Upper lobe of left lung (tissue), 6 donors: ENCODE results near the gene LYST. TPM values are rescaled to one million over a fixed set of nuclear protein-coding genes. Genes with fewer than 3 reads are reported as not detected.

ENCODE experiments used
- ATAC-seq, 2 donors: fragments of 200-7000 bp; cut with Tn5 transposase; one replicate each; pipeline ENCODE4 v1.9.1; 2022; ENCODE audit warnings: mild to moderate bottlenecking in 2 of 2, moderate library complexity in 2 of 2; ENCODE audit not compliant: low FRiP score in 2 of 2
- DNase-seq, 2 donors: peaks; one replicate each; pipeline ENCODE4 v3.0.0-alpha.2; 2019 to 2020
- H3K27ac ChIP-seq, 4 donors: fragments of 200-600 bp; sonication (generic); one replicate each; pipeline ENCODE4 v1.5.1; 2016 to 2019
- H3K27me3 ChIP-seq, 4 donors: fragments of 200-600 bp; sonication (generic); one replicate each; pipeline ENCODE4 v1.5.1; 2017 to 2019
- H3K36me3 ChIP-seq, 4 donors: fragments of 200-600 bp; sonication (generic); one replicate each; pipeline ENCODE4 v1.5.1; 2016 to 2019
- H3K4me1 ChIP-seq, 4 donors: fragments of 200-600 bp; sonication (generic); one replicate each; pipeline ENCODE4 v1.5.1; 2018 to 2019
- H3K4me3 ChIP-seq, 4 donors: fragments of 200-600 bp; sonication (generic); one replicate each; pipeline ENCODE4 v1.5.1; 2017 to 2019; ENCODE audit warnings: mild to moderate bottlenecking in 2 of 4, moderate library complexity in 1 of 4
- H3K9me3 ChIP-seq, 4 donors: fragments of 200-600 bp; sonication (generic); one replicate each; pipeline ENCODE4 v1.5.1; 2018 to 2019
- EP300 ChIP-seq, 4 donors: sonication (generic); formaldehyde crosslinking; IDR thresholded peaks; one replicate each; pipeline ENCODE4 v1.5.1; 2017; ENCODE audit warnings: antibody characterized with exemption in 4 of 4, control low read depth in 2 of 4
- POLR2A ChIP-seq, 4 donors: fragments of 450-650 bp; IDR thresholded peaks; one replicate each; pipeline ENCODE4 v1.5.1; 2016 to 2017; ENCODE audit warnings: antibody characterized with exemption in 4 of 4, mild to moderate bottlenecking in 2 of 4
- POLR2AphosphoS5 ChIP-seq, 2 donors: sonication (generic); formaldehyde crosslinking; IDR thresholded peaks; one replicate each; pipeline ENCODE4 v1.5.1; 2017; ENCODE audit warnings: antibody characterized with exemption in 2 of 2
- WGBS, 2 donors: methylation state at CpG; one replicate each; pipeline ENCODE4 v1.1.5; 2017 to 2018; 5-methylcytosine and 5-hydroxymethylcytosine counted together
- total RNA-seq, 6 donors: library from RNA; depleted of rRNA in 4 of 6; stranded (reverse); fragments of >200 nt in 4 of 6; gene quantifications; one replicate each; pipeline versions ENCODE4 v1.1.0 to v1.2.1, GENCODE V29; 2016 to 2021
- TF ChIP-seq, protein P1 (sequence below), 6 experiments: fragments of 450-650 bp in 4 of 6; fragments of 200-600 bp in 2 of 6; sonication (generic) in 2 of 6; IDR thresholded peaks; one replicate each; pipeline ENCODE4 v1.5.1; 2016 to 2019; ENCODE audit warnings: antibody characterized with exemption in 6 of 6
- donor health status: DM: no; HTN: no; CAD: no; lungs with moderate emphysema.
- donor health status: DM: no; HTN: yes; CAD: no; lungs with severe emphysema.

The LYST gene
- total RNA-seq, 6 donors from 2014 or later: 34.0 to 87.0 (median 54.0) TPM

DNA sequence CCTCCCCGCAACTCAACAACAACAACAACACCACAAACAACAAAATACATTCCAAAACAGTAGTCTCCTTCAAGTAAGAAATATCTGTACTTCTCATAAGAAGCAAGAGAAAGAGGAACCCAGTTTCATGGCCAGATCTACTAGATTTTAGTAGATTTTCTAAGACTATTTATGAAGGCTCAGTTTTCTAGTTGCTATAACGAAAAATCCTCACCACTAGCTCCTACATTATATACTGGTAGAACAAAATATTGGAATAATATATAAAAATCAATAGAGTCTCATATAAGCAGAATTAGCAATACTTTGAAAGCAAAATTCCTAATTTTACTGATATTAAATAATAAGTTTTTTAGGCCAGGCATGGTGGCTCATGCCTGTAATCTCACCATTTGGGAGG, 86.9 kb downstream of the LYST start:
- 97 to 98% methylated on average over 2 of the region's 2 CpGs for WGBS, 2 donors
- no peaks in the 10 kb centered on the region for H3K9me3 ChIP-seq
- TF ChIP-seq POLR2AphosphoS5 (IDR thresholded peaks at IDR 0.05) (no peak), EP300 (IDR thresholded peaks at IDR 0.05) (no peak), POLR2A (IDR thresholded peaks at IDR 0.05) (no peak)
- TF ChIP-seq, protein P1, sequence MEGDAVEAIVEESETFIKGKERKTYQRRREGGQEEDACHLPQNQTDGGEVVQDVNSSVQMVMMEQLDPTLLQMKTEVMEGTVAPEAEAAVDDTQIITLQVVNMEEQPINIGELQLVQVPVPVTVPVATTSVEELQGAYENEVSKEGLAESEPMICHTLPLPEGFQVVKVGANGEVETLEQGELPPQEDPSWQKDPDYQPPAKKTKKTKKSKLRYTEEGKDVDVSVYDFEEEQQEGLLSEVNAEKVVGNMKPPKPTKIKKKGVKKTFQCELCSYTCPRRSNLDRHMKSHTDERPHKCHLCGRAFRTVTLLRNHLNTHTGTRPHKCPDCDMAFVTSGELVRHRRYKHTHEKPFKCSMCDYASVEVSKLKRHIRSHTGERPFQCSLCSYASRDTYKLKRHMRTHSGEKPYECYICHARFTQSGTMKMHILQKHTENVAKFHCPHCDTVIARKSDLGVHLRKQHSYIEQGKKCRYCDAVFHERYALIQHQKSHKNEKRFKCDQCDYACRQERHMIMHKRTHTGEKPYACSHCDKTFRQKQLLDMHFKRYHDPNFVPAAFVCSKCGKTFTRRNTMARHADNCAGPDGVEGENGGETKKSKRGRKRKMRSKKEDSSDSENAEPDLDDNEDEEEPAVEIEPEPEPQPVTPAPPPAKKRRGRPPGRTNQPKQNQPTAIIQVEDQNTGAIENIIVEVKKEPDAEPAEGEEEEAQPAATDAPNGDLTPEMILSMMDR (IDR thresholded peaks at IDR 0.05): no peak
- H3K4me3 ChIP-seq: no peak overlapping the region
- H3K4me1 ChIP-seq: no peaks in the 10 kb centered on the region
- peaks cover 0 to 35% (median 3%) of the 10 kb centered on the region in 4 donors for H3K36me3 ChIP-seq
- no peak overlapping the region for H3K27ac ChIP-seq
- ATAC-seq (no peak), DNase-seq (no peak)
- no peaks in the 10 kb centered on the region for H3K27me3 ChIP-seq

DNA sequence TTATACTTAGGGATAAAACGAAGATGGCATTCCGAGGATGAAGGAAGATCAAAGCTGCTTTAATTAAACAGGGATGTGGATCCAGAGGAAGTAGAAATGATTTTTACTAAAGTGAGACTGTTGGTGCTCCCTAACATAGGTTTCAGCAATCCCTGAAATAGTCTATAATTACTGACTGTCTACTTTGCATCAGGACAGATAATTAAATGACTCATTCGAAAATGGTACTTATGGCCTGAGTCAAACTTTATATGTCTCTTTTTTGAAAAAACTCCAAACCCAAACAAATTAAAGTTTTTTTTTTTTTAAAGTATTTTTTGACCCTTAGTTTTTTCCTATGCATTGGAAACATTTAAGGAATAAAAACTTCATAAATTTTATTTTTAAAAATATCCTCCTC, 90.3 kb downstream of the LYST start:
- Histone ChIP-seq H3K27ac (no peak overlapping the region), H3K4me3 (no peak overlapping the region), H3K4me1 (no peaks in the 10 kb centered on the region), H3K9me3 (no peaks in the 10 kb centered on the region), H3K27me3 (no peaks in the 10 kb centered on the region), H3K36me3 (peaks cover 0 to 54% (median 9%) of the 10 kb centered on the region in 4 donors)
- 87 to 88% methylated on average over 3 of the region's 3 CpGs for WGBS, 2 donors
- TF ChIP-seq POLR2A (IDR thresholded peaks at IDR 0.05) (no peak), POLR2AphosphoS5 (IDR thresholded peaks at IDR 0.05) (no peak), EP300 (IDR thresholded peaks at IDR 0.05) (no peak)
- TF ChIP-seq, protein P1 (IDR thresholded peaks at IDR 0.05): no peak
- ATAC-seq (no peak), DNase-seq (no peak)

DNA sequence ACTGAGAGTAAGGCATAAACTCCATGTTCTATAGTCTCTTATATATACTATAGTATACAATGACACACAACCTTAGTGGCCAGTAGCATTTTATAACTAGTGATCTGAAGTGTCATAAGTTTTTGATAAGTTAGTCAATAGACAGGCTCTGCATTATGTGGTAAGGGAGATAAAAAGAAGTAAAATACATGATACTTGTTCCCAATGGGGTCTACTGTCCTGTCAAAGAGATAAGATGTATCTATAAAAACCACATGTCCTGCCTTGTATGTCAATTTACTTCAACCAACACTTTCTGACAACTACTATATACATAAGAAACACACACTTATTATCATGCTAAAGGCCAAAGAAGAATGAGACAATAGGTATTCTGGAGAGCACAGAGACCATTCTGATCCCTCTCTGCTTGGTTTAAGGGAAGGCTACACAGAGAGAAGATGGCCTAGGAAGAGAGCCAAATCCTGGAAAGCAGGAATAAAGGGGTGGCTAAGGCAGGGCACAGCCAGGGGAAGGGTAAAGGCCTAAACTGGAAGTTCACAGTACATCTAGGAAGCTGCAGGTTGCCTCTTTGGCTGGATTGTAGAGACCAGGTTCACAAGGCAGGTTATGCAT, 91.4 kb downstream of the LYST start:
- H3K4me3 ChIP-seq: no peak overlapping the region
- no peak overlapping the region for H3K27ac ChIP-seq
- DNase-seq (no peak), ATAC-seq (no peak)
- H3K36me3 ChIP-seq: peaks cover 0 to 48% (median 8%) of the 10 kb centered on the region in 4 donors
- no peaks in the 10 kb centered on the region for H3K27me3 ChIP-seq
- no peaks in the 10 kb centered on the region for H3K4me1 ChIP-seq
- TF ChIP-seq EP300 (IDR thresholded peaks at IDR 0.05) (no peak), POLR2A (IDR thresholded peaks at IDR 0.05) (no peak), POLR2AphosphoS5 (IDR thresholded peaks at IDR 0.05) (no peak)
- TF ChIP-seq, protein P1 (IDR thresholded peaks at IDR 0.05): no peak
- no peaks in the 10 kb centered on the region for H3K9me3 ChIP-seq

DNA sequence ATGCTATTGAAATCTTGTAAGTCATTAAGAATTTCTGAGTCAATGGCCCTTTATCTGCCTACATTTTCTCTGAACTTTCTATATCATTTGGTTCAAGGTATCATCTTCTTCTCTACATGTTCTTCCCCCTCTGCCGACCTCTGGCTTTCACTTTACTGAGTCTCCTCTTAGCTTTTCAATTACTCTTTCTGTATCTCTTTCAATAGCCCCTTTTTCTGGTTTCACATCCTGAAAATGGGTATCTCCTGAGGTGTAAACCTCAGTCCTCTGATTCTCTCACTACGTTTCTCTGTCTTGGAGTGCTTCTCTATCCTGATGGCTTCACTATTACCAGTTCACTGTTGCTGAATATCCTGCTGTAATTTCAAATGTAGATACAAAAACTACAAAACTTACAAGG, 98.9 kb downstream of the LYST start:
- TF ChIP-seq, protein P1 (IDR thresholded peaks at IDR 0.05): no peak
- TF ChIP-seq EP300 (IDR thresholded peaks at IDR 0.05): no peak
- no peak for TF ChIP-seq POLR2AphosphoS5 (IDR thresholded peaks at IDR 0.05)
- TF ChIP-seq POLR2A (IDR thresholded peaks at IDR 0.05): no peak
- no peak overlapping the region for H3K4me3 ChIP-seq
- H3K27me3 ChIP-seq: no peaks in the 10 kb centered on the region
- no peak overlapping the region for H3K27ac ChIP-seq
- ATAC-seq (no peak), DNase-seq (no peak)
- whole genome bisulfite sequencing, 2 donors: 78 to 88% methylated on average over 2 of the region's 2 CpGs
- H3K4me1 ChIP-seq: no peaks in the 10 kb centered on the region
- H3K36me3 ChIP-seq: peaks cover 0 to 52% (median 15%) of the 10 kb centered on the region in 4 donors
- no peaks in the 10 kb centered on the region for H3K9me3 ChIP-seq

DNA sequence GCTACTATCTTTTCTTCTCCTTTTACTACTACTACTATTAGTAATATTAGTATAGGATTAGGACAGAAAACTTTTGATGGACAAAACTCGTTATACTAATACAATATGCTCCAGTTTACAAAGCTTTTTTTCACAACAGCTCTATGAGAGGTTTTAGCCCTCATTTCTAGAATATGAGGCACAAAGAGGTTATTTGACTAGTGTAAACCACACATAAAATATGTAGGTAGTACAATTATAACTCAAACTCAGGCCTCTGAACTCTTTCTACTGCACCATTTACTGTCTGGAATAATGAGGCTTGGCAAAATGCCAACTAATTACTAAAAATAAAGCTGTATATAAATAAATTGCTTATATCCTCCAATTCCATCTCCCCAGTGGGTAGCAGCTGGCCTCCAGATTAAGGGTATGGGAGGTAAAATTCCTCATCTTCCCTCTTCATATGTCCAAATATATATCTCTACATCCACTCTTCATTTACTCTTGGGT, 99.9 kb downstream of the LYST start:
- no peaks in the 10 kb centered on the region for H3K27me3 ChIP-seq
- TF ChIP-seq, protein P1 (IDR thresholded peaks at IDR 0.05): no peak
- TF ChIP-seq POLR2A (IDR thresholded peaks at IDR 0.05) (no peak), POLR2AphosphoS5 (IDR thresholded peaks at IDR 0.05) (no peak), EP300 (IDR thresholded peaks at IDR 0.05) (no peak)
- H3K36me3 ChIP-seq: peaks cover 0 to 57% (median 10%) of the 10 kb centered on the region in 4 donors
- DNase-seq (no peak), ATAC-seq (no peak)
- WGBS, 2 donors: 84 to 93% methylated on average over 1 of the region's 1 CpG
- H3K27ac ChIP-seq: no peak overlapping the region
- H3K4me3 ChIP-seq: no peak overlapping the region
- H3K9me3 ChIP-seq: no peaks in the 10 kb centered on the region
- H3K4me1 ChIP-seq: no peaks in the 10 kb centered on the region
